ENCODE measurements around the gene ASCC1. TPM values are rescaled to one million over a fixed set of nuclear protein-coding genes. Genes with fewer than 3 reads are reported as not detected.
"Not testable (repeated sequence)": the region's sequence is repeated elsewhere in the genome, so short reads cannot be mapped to it uniquely, and the experiment has no call there.

ASCC1 gene
- total RNA-seq, 1 donor from 2014 or later = 38.5 TPM

GRCh38 chr10:72162978-72163377 is 53.1 kb downstream of the ASCC1 start:
- Histone ChIP-seq H3K4me3 (no peak overlapping the region), H3K36me3 (peaks cover 0 to 6% of the 10 kb centered on the region in 2 donors), H3K4me1 (no peaks in the 10 kb centered on the region), H3K9me3 (no peaks in the 10 kb centered on the region), H3K27ac (no peak overlapping the region), H3K27me3 (no peaks in the 10 kb centered on the region)
- intact Hi-C loops (cut with DNase I) = no loop called here
- no peak for DNase-seq (ENCODE audit: extremely low spot score in 2 of 2)
- TF ChIP-seq CTCF (IDR thresholded peaks at IDR 0.05) = no peak
- no peak for TF ChIP-seq POLR2AphosphoS5 (IDR thresholded peaks at IDR 0.05; ENCODE audit: insufficient read depth in 1 of 2, low read depth in 1 of 2)
- no peak for TF ChIP-seq POLR2A (IDR thresholded peaks at IDR 0.05)

- no peaks in the 10 kb centered on the region for H3K27me3 ChIP-seq
- TF ChIP-seq POLR2A (IDR thresholded peaks at IDR 0.05) (no peak), CTCF (IDR thresholded peaks at IDR 0.05) (no peak), POLR2AphosphoS5 (IDR thresholded peaks at IDR 0.05; ENCODE audit: insufficient read depth in 1 of 2, low read depth in 1 of 2) (no peak)
- no peak overlapping the region for H3K27ac ChIP-seq
- no peak for DNase-seq (ENCODE audit: extremely low spot score in 2 of 2)
- no peaks in the 10 kb centered on the region for H3K9me3 ChIP-seq
- H3K36me3 ChIP-seq = peaks cover 0 to 6% of the 10 kb centered on the region in 2 donors
- no peaks in the 10 kb centered on the region for H3K4me1 ChIP-seq
- no peak overlapping the region for H3K4me3 ChIP-seq
- intact Hi-C loops (cut with DNase I) = no loop called here
Measured at GRCh38 chr10:72158176-72158575, 57.9 kb downstream of the ASCC1 start.

- H3K9me3 ChIP-seq = no peaks in the 10 kb centered on the region
Measured at GRCh38 chr10:72156223-72156622, 59.9 kb downstream of the ASCC1 start.

GRCh38 chr10:72152286-72152685 is 63.8 kb downstream of the ASCC1 start:
- Histone ChIP-seq H3K27ac (no peak overlapping the region), H3K27me3 (no peaks in the 10 kb centered on the region), H3K4me1 (no peaks in the 10 kb centered on the region), H3K9me3 (no peaks in the 10 kb centered on the region), H3K36me3 (no peaks in the 10 kb centered on the region), H3K4me3 (no peak overlapping the region)
- TF ChIP-seq CTCF (IDR thresholded peaks at IDR 0.05) (no peak), POLR2AphosphoS5 (IDR thresholded peaks at IDR 0.05; ENCODE audit: insufficient read depth in 1 of 2, low read depth in 1 of 2) (no peak), POLR2A (IDR thresholded peaks at IDR 0.05) (no peak)
- DNase-seq (ENCODE audit: extremely low spot score in 2 of 2) = no peak
- intact Hi-C loops (cut with DNase I) = no loop called here

More at GRCh38 chr10:72156223-72156622, 59.9 kb downstream of the ASCC1 start:
- peaks cover 0 to 6% of the 10 kb centered on the region in 2 donors for H3K36me3 ChIP-seq
- intact Hi-C loops (cut with DNase I) = no loop called here
- H3K4me3 ChIP-seq = no peak overlapping the region
- H3K27ac ChIP-seq = no peak overlapping the region
- TF ChIP-seq POLR2A (IDR thresholded peaks at IDR 0.05) (no peak), POLR2AphosphoS5 (IDR thresholded peaks at IDR 0.05; ENCODE audit: insufficient read depth in 1 of 2, low read depth in 1 of 2) (no peak), CTCF (IDR thresholded peaks at IDR 0.05) (no peak)
- DNase-seq (ENCODE audit: extremely low spot score in 2 of 2) = no peak
- H3K27me3 ChIP-seq = no peaks in the 10 kb centered on the region
- H3K4me1 ChIP-seq = no peaks in the 10 kb centered on the region

- H3K9me3 ChIP-seq; intact Hi-C loops (cut with DNase I); H3K36me3 ChIP-seq; H3K27me3 ChIP-seq; H3K4me1 ChIP-seq; DNase-seq (ENCODE audit: extremely low spot score in 2 of 2); H3K27ac ChIP-seq; H3K4me3 ChIP-seq: not testable (repeated sequence)
Measured at GRCh38 chr10:72150746-72151478, 65.2 kb downstream of the ASCC1 start.

GRCh38 chr10:72147324-72147584 is 68.8 kb downstream of the ASCC1 start:
- DNase-seq (ENCODE audit: extremely low spot score in 2 of 2); H3K27ac ChIP-seq; H3K27me3 ChIP-seq; H3K4me1 ChIP-seq; H3K9me3 ChIP-seq; intact Hi-C loops (cut with DNase I); H3K36me3 ChIP-seq; H3K4me3 ChIP-seq: not testable (repeated sequence)
